H1 (cell line): ENCODE results near the gene AGT. TPM values are rescaled to one million over a fixed set of nuclear protein-coding genes. Genes with fewer than 3 reads are reported as not detected.

Source experiments
- POU5F1 ChIP-seq: IDR thresholded peaks from 2 replicates; pipeline ENCODE4 v1.6.1; 2011; ENCODE audit warnings: low read depth, mild to moderate bottlenecking, low read length, moderate library complexity
- SUZ12 ChIP-seq: fragments of 200-600 bp; sonication (generic); IDR thresholded peaks from 2 replicates; pipeline ENCODE4 v1.6.1; 2012; ENCODE audit warnings: mild to moderate bottlenecking, inconsistent platforms, low read length, moderate library complexity, mixed read lengths
- TAF1 ChIP-seq: IDR thresholded peaks from 2 replicates; pipeline ENCODE4 v1.6.1; 2011; ENCODE audit warnings: mild to moderate bottlenecking, low read depth, low read length
- polyA plus RNA-seq, 7 experiments: library from polyadenylated mRNA; depleted of rRNA in 3 of 7; stranded (reverse) in 5 of 7; unstranded in 2 of 7; fragments of >200 nt in 5 of 7; fragments of 200-250 nt in 2 of 7; gene quantifications; 1 replicate in 5 of 7; 2 replicates in 1 of 7; 4 replicates in 1 of 7; pipeline versions ENCODE4 v1.2.1 to v1.2.3, GENCODE V29; 2011 to 2013; ENCODE audit warnings: missing spikeins in 2 of 7, mixed read lengths in 2 of 7
- total RNA-seq: library from RNA; stranded (reverse); fragmentation: NEBNext Ultra II Directional; extraction: Animal tissue kit (Norgen Biotek cat#: 25700); gene quantifications from 2 replicates; pipeline ENCODE4 v1.2.1, GENCODE V29; 2021

AGT gene
- total and polyA plus RNA-seq, 2 of the 8 experiments (the other 6 are each of a cell fraction or from before 2014, with no cell fraction given) = 0.20 TPM; not detected in 1

DNA sequence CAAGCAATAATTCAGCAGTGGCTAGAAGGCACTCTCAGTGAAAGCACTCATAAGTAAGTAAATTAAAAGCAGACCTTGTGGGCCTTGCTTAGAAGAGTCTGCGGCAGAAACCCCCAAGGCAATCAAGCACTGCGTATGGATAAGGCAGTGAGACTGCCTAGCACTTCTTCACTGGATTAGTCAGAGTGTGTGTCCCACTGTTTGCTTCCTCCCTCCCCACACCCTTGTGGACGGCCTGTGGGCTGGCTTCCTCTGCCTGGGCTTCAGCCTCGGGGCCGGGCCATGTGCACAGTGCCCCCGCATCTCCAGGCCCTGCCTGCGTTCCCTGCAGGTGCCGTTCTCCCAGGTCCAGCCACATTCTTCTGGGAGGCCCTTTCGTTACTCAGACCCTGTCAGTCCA, 23.8 kb downstream of the AGT start (continued):
- TF ChIP-seq TAF1 (no peak), POU5F1 (no peak), SUZ12 (no peak)
